Heart right ventricle (tissue), 16 donors: ENCODE results near the gene DPH3. TPM values are rescaled to one million over a fixed set of nuclear protein-coding genes. Genes with fewer than 3 reads are reported as not detected.

ENCODE experiments used
- ATAC-seq, 8 donors: fragments of 200-7000 bp; cut with Tn5 transposase; one replicate each; pipeline ENCODE4 v1.9.1; 2020; ENCODE audit warnings: mild to moderate bottlenecking in 8 of 8, moderate library complexity in 8 of 8, moderate number of reproducible peaks in 1 of 8
- DNase-seq, 2 donors: peaks; one replicate each; pipeline ENCODE4 v3.0.0-alpha.2; 2020
- H3K27ac ChIP-seq, 10 donors: fragments of 200-600 bp; sonication (generic) in 2 of 10; one replicate each; pipeline versions ENCODE4 v1.5.0 to v1.8.0; 2020 to 2022; ENCODE audit warnings: mild to moderate bottlenecking in 3 of 10
- H3K27me3 ChIP-seq, 7 donors: fragments of 200-600 bp; one replicate each; pipeline ENCODE4 v1.8.0; 2021 to 2022; ENCODE audit warnings: mild to moderate bottlenecking in 2 of 7
- H3K36me3 ChIP-seq, 9 donors: fragments of 200-600 bp; sonication (generic) in 1 of 9; one replicate each; pipeline versions ENCODE4 v1.5.0 to v1.8.0; 2020 to 2022; ENCODE audit warnings: mild to moderate bottlenecking in 2 of 9
- H3K4me1 ChIP-seq, 9 donors: fragments of 200-600 bp; sonication (generic) in 1 of 9; one replicate each; pipeline versions ENCODE4 v1.5.0 to v1.8.0; 2020 to 2022; ENCODE audit warnings: mild to moderate bottlenecking in 4 of 9
- H3K4me3 ChIP-seq, 10 donors: fragments of 200-600 bp; sonication (generic) in 2 of 10; one replicate each; pipeline versions ENCODE4 v1.5.0 to v1.8.0; 2020 to 2022; ENCODE audit warnings: mild to moderate bottlenecking in 7 of 10, moderate library complexity in 2 of 10
- H3K9me3 ChIP-seq, 11 donors: fragments of 200-600 bp in 10 of 11; sonication (generic) in 2 of 11; one replicate each; pipeline versions ENCODE4 v1.5.0 to v1.8.0; 2013 to 2022; ENCODE audit warnings: mild to moderate bottlenecking in 2 of 11, control low read depth in 1 of 11, moderate library complexity in 1 of 11
- WGBS, 2 donors: extraction: QIAGEN DNeasy Blood & Tissue Kit; methylation state at CpG; one replicate each; pipeline ENCODE4 v1.1.7; 2013; ENCODE audit warnings: inconsistent platforms in 1 of 2; 5-methylcytosine and 5-hydroxymethylcytosine counted together
- intact Hi-C, 10 donors: fragments of 100-400 bp; cut with DNase I; formaldehyde crosslinking; loops; one replicate each; pipeline versions ENCODE4 v1.11.1 to v1.14.2; 2022
- polyA plus RNA-seq, 2 donors: library from polyadenylated mRNA; stranded (reverse); fragments of 200-250 nt; gene quantifications; one replicate each; pipeline ENCODE4 v1.2.3, GENCODE V29; 2013
- total RNA-seq, 10 donors: library from RNA; stranded (reverse); fragmentation: NEBNext Ultra II Directional in 3 of 10; extraction: Animal tissue kit (Norgen Biotek cat#: 25700) in 3 of 10; gene quantifications; one replicate each; pipeline versions ENCODE4 v1.2.1 to v1.2.4, GENCODE V29; 2021 to 2023
- TF ChIP-seq, protein P1 (sequence below), 9 donors: fragments of 200-600 bp; sonication (generic) in 2 of 9; IDR thresholded peaks; one replicate each; pipeline versions ENCODE4 v1.5.0 to v1.8.0; 2021 to 2022; ENCODE audit warnings: antibody characterized with exemption in 9 of 9, mild to moderate bottlenecking in 5 of 9, moderate library complexity in 1 of 9
- donor health status: Arrhythmogenic right ventricular cardiomyopathy.
- donor health status: ischemic (EF 13 %, LVEDD 7.1; RV severe dilation, severe dysfunction).
- donor health status: healthy with polysubstance abuse.
- donor health status: DM: no; HTN: yes; CAD: no.
- donor health status: DM: no; HTN: no; CAD: no.
- donor health status: ischemic (EF 25% LVEDD 6.9; RV normal size, moderate dysfunction).
- donor health status: ischemic (EF 25% LVEDD 5.7; RV mildly dilated, moderate dysfunction).
- donor health status: healthy.
- donor health status: DM: yes; HTN: yes; CAD: no.
- donor health status: Ischemic cardiomyopathy.
- donor health status: ischemic (EF 35%, LVEDD 5.7; RV mildly dilated, moderate dysfunction).
- donor health status: nonischemic (EF 11% LVEDD 7.7; RV severe dilation, severe dysfunction).
- donor health status: DM: yes; HTN: yes; CAD: no.
- donor health status: PGD.
- donor health status: ischemic (EF 29% LVEDD 5.4; RV normal size, mild dysfunction).
- donor health status: nonischemic (EF 23%, LVEDD 6.1; RV moderate dilation, normal function).

Gene DPH3
- total and polyA plus RNA-seq, 12 donors, result 5.5 to 24.5 (median 18.7) TPM

- H3K27ac ChIP-seq, result peak overlapping the region in 1 of 10 donors; percentile 29
- no peaks in the 10 kb centered on the region for H3K27me3 ChIP-seq
- peaks cover 5 to 46% (median 19%) of the 10 kb centered on the region in 9 donors for H3K4me1 ChIP-seq
- DNase-seq (no peak), ATAC-seq (no peak)
- WGBS, 2 donors, result 88 to 91% methylated on average over 1 to 2 of the region's 2 CpGs
- no peaks in the 10 kb centered on the region for H3K9me3 ChIP-seq
- TF ChIP-seq, protein P1, sequence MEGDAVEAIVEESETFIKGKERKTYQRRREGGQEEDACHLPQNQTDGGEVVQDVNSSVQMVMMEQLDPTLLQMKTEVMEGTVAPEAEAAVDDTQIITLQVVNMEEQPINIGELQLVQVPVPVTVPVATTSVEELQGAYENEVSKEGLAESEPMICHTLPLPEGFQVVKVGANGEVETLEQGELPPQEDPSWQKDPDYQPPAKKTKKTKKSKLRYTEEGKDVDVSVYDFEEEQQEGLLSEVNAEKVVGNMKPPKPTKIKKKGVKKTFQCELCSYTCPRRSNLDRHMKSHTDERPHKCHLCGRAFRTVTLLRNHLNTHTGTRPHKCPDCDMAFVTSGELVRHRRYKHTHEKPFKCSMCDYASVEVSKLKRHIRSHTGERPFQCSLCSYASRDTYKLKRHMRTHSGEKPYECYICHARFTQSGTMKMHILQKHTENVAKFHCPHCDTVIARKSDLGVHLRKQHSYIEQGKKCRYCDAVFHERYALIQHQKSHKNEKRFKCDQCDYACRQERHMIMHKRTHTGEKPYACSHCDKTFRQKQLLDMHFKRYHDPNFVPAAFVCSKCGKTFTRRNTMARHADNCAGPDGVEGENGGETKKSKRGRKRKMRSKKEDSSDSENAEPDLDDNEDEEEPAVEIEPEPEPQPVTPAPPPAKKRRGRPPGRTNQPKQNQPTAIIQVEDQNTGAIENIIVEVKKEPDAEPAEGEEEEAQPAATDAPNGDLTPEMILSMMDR (IDR thresholded peaks at IDR 0.05), result no peak
- H3K36me3 ChIP-seq, result peaks cover 0 to 57% (median 13%) of the 10 kb centered on the region in 9 donors
- no peak overlapping the region for H3K4me3 ChIP-seq
- intact Hi-C loops, result no loop called here
Observed at GRCh38 chr3:16309558-16309957, 44.8 kb upstream of the DPH3 start.

GRCh38 chr3:16308727-16309126 lies 44.0 kb upstream of the DPH3 start:
- Histone ChIP-seq H3K36me3 (peaks cover 0 to 57% (median 9%) of the 10 kb centered on the region in 9 donors), H3K27ac (no peak overlapping the region), H3K9me3 (no peaks in the 10 kb centered on the region), H3K4me1 (peaks cover 5 to 40% (median 19%) of the 10 kb centered on the region in 9 donors), H3K4me3 (no peak overlapping the region), H3K27me3 (no peaks in the 10 kb centered on the region)
- WGBS, 2 donors, result 96 to 100% methylated on average over 1 of the region's 1 CpG
- ATAC-seq, result no peak
- TF ChIP-seq, protein P1 (IDR thresholded peaks at IDR 0.05), result no peak
- DNase-seq, result no peak
- intact Hi-C loops, result no loop called here

GRCh38 chr3:16307832-16308531 lies 43.2 kb upstream of the DPH3 start:
- no peak for DNase-seq
- 68 to 73% methylated on average over 5 of the region's 5 CpGs for WGBS, 2 donors
- Histone ChIP-seq H3K4me3 (no peak overlapping the region), H3K36me3 (peaks cover 0 to 57% (median 7%) of the 10 kb centered on the region in 9 donors), H3K4me1 (peaks cover 5 to 36% (median 18%) of the 10 kb centered on the region in 9 donors), H3K27ac (no peak overlapping the region), H3K27me3 (no peaks in the 10 kb centered on the region), H3K9me3 (no peaks in the 10 kb centered on the region)
- TF ChIP-seq, protein P1 (IDR thresholded peaks at IDR 0.05), result no peak
- ATAC-seq, result no peak
- intact Hi-C loops, result no loop called here

GRCh38 chr3:16305111-16305541 lies 40.4 kb upstream of the DPH3 start:
- Histone ChIP-seq H3K36me3 (peaks cover 0 to 64% (median 11%) of the 10 kb centered on the region in 9 donors), H3K4me1 (peaks cover 0 to 20% (median 0%) of the 10 kb centered on the region in 9 donors), H3K27me3 (no peaks in the 10 kb centered on the region), H3K9me3 (no peaks in the 10 kb centered on the region), H3K4me3 (no peak overlapping the region), H3K27ac (peak overlapping the region in 1 of 10 donors; percentile 48)
- peak in 2 of 8 donors; percentile 10 to 24 for ATAC-seq
- 85 to 89% methylated on average over 7 of the region's 7 CpGs for WGBS, 2 donors
- TF ChIP-seq, protein P1 (IDR thresholded peaks at IDR 0.05), result no peak
- intact Hi-C loops, result no loop called here
- no peak for DNase-seq
